K562 (cell line): Measurements from ENCODE around the gene CDK5RAP3. TPM values are rescaled to one million over a fixed set of nuclear protein-coding genes. Genes with fewer than 3 reads are reported as not detected.

Experiments used
- KAT2B ChIP-seq: IDR thresholded peaks from one replicate; pipeline ENCODE4 v1.6.1; 2012; ENCODE audit warnings: low read depth, mild to moderate bottlenecking, control low read depth, inconsistent platforms, low read length, moderate library complexity
- KDM2B ChIP-seq: fragments of 250-450 bp; sonication (Bioruptor Pico); IDR thresholded peaks from 2 replicates; pipeline ENCODE4 v1.8.0; 2021; ENCODE audit warnings: mild to moderate bottlenecking, moderate library complexity
- L3MBTL2 ChIP-seq: fragments of 450-650 bp; IDR thresholded peaks from 2 replicates; pipeline ENCODE4 v1.6.1; 2016; ENCODE audit warnings: mild to moderate bottlenecking, moderate library complexity
- NFIC ChIP-seq: fragments of 450-650 bp; IDR thresholded peaks from 2 replicates; pipeline ENCODE4 v1.6.1; 2017; ENCODE audit warnings: mild to moderate bottlenecking, inconsistent platforms
- RBM22 ChIP-seq: fragments of 200-400 bp; formaldehyde crosslinking; IDR thresholded peaks from 2 replicates; pipeline ENCODE4 v1.6.1; 2018; ENCODE audit warnings: low read length, low read depth; ENCODE audit not compliant: poor library complexity, severe bottlenecking
- SMAD1 ChIP-seq: fragments of 150-350 bp; IDR thresholded peaks from 2 replicates; pipeline ENCODE4 v1.6.1; 2014; ENCODE audit warnings: low read length, low read depth; ENCODE audit not compliant: partially characterized antibody
- SRF ChIP-seq, 2 experiments: fragments of 250-450, 450-650 bp in 1 of 2; sonication (Bioruptor Pico) in 1 of 2; sonication (generic) in 1 of 2; formaldehyde crosslinking; IDR thresholded peaks; 2 replicates each; pipeline versions ENCODE4 v1.5.0 to v1.5.1; 2020 to 2022; ENCODE audit warnings: mild to moderate bottlenecking in 1 of 2, missing genetic modification reagents in 1 of 2
- ZNF212 ChIP-seq: fragments of 450-650 bp; formaldehyde crosslinking; IDR thresholded peaks from 2 replicates; pipeline ENCODE4 v1.4.0; 2020; ENCODE audit warnings: mild to moderate bottlenecking
- ZNF239 ChIP-seq: fragments of 250-450 bp; sonication (Bioruptor Pico); IDR thresholded peaks from 2 replicates; pipeline ENCODE4 v1.4.0; 2020; ENCODE audit warnings: mild to moderate bottlenecking
- polyA plus RNA-seq, 8 experiments: library from polyadenylated mRNA; depleted of rRNA in 4 of 8; stranded (reverse) in 5 of 8; unstranded in 3 of 8; fragments of >200 nt; fragmentation: Nextera tagmentation in 2 of 8; fragmentation: Illumina TruSeq in 1 of 8; extraction: Ambion mirVana in 2 of 8; extraction: Trizol in 1 of 8; gene quantifications; 2 replicates each; pipeline versions ENCODE4 v1.2.1 to v1.2.3, GENCODE V29; 2011 to 2014; ENCODE audit warnings: inconsistent platforms in 1 of 8, missing spikeins in 1 of 8
- total RNA-seq, 7 experiments: library from RNA; depleted of rRNA in 6 of 7; stranded (reverse); fragments of >200 nt in 6 of 7; fragmentation: Illumina TruSeq in 2 of 7; extraction: Trizol in 2 of 7; gene quantifications; 2 replicates each; pipeline versions ENCODE4 v1.2.1 to v1.2.3, GENCODE V29; 2011 to 2021; ENCODE audit warnings: low replicate concordance in 1 of 7
- TF ChIP-seq, protein P1 (sequence below), 2 experiments: fragments of 450-650 bp in 1 of 2; sonication (generic) in 1 of 2; formaldehyde crosslinking in 1 of 2; IDR thresholded peaks; 2 replicates each; pipeline versions ENCODE4 v1.7.1 to v1.9.0; 2016 to 2022; ENCODE audit warnings: inconsistent platforms in 1 of 2, mild to moderate bottlenecking in 1 of 2, missing genetic modification reagents in 1 of 2
- TF ChIP-seq, protein P2 (sequence below): fragments of 450-650 bp; formaldehyde crosslinking; IDR thresholded peaks from 2 replicates; pipeline ENCODE4 v1.4.0; 2020; ENCODE audit warnings: mild to moderate bottlenecking, moderate library complexity
- TF ChIP-seq, protein P3 (sequence below): fragments of 250-450 bp; sonication (Bioruptor Pico); IDR thresholded peaks from 2 replicates; pipeline ENCODE4 v1.8.0; 2021; ENCODE audit warnings: mild to moderate bottlenecking, moderate library complexity
- TF ChIP-seq, protein P4 (sequence below): sonication (generic); formaldehyde crosslinking; IDR thresholded peaks from 2 replicates; pipeline ENCODE4 v1.8.0; 2023; ENCODE audit warnings: mild to moderate bottlenecking, missing genetic modification reagents

Gene CDK5RAP3
- total and polyA plus RNA-seq, 9 of the 15 experiments (the other 6 are each of a cell fraction or from before 2014, with no cell fraction given) = 44.2 to 202 (median 91.5) TPM

DNA sequence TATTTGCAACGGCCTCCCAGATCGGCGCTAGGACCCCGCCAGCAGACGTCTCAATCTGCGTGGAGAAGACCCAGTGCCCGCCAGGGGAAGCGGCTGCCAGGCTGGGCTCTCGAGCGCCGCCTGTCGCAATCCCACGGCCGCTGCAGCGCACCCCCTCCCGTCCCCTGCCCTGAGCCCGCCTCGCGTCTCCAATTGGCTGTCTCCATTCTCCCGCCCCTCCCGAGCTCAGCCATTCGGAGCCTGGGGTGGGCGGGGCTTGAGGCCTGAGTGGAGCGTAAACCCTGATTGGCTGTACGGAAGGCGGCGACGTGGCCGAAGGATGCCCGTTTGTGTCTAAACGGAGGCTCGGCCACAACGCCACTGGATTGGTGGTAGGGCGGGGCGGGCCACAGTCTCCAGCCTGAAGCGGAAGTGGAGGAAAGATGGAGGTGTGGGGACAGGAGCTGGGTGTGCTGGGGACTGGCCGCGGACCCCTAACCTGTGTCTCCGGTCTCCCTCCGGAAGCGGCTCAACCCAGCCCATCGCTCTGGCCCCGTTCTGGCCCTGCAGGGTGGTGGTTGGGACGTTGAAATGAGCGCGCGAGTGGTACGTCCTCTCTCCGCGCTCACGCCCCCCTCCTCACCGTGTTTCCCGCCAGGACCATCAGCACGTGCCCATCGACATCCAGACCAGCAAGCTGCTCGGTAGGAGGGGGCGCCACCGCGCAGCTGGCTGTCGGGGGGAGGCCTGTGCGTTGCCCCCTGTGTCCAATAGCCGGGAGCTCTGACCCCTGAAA is at the start of gene CDK5RAP3 (continued):
- TF ChIP-seq, protein P1, sequence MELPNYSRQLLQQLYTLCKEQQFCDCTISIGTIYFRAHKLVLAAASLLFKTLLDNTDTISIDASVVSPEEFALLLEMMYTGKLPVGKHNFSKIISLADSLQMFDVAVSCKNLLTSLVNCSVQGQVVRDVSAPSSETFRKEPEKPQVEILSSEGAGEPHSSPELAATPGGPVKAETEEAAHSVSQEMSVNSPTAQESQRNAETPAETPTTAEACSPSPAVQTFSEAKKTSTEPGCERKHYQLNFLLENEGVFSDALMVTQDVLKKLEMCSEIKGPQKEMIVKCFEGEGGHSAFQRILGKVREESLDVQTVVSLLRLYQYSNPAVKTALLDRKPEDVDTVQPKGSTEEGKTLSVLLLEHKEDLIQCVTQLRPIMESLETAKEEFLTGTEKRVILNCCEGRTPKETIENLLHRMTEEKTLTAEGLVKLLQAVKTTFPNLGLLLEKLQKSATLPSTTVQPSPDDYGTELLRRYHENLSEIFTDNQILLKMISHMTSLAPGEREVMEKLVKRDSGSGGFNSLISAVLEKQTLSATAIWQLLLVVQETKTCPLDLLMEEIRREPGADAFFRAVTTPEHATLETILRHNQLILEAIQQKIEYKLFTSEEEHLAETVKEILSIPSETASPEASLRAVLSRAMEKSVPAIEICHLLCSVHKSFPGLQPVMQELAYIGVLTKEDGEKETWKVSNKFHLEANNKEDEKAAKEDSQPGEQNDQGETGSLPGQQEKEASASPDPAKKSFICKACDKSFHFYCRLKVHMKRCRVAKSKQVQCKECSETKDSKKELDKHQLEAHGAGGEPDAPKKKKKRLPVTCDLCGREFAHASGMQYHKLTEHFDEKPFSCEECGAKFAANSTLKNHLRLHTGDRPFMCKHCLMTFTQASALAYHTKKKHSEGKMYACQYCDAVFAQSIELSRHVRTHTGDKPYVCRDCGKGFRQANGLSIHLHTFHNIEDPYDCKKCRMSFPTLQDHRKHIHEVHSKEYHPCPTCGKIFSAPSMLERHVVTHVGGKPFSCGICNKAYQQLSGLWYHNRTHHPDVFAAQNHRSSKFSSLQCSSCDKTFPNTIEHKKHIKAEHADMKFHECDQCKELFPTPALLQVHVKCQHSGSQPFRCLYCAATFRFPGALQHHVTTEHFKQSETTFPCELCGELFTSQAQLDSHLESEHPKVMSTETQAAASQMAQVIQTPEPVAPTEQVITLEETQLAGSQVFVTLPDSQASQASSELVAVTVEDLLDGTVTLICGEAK (IDR thresholded peaks at IDR 0.05) = no peak; the same call in 1 of the 2 replicates
- TF ChIP-seq, protein P1 (CRISPR knock-in tag; IDR thresholded peaks at IDR 0.05) = peak; percentile 64; the same call in 1 of the 2 replicates
- TF ChIP-seq L3MBTL2 (peak; percentile 100), ZNF239 (CRISPR knock-in tag) (no peak), SMAD1 (no peak), ZNF212 (CRISPR knock-in tag) (no peak), RBM22 (no peak), KDM2B (CRISPR knock-in tag) (no peak), NFIC (no peak), SRF (CRISPR knock-in tag; IDR thresholded peaks at IDR 0.05) (peak in 1 of 2 experiments; percentile 84; a peak in 2 of 4 replicates), KAT2B (no peak)
- TF ChIP-seq, protein P2, sequence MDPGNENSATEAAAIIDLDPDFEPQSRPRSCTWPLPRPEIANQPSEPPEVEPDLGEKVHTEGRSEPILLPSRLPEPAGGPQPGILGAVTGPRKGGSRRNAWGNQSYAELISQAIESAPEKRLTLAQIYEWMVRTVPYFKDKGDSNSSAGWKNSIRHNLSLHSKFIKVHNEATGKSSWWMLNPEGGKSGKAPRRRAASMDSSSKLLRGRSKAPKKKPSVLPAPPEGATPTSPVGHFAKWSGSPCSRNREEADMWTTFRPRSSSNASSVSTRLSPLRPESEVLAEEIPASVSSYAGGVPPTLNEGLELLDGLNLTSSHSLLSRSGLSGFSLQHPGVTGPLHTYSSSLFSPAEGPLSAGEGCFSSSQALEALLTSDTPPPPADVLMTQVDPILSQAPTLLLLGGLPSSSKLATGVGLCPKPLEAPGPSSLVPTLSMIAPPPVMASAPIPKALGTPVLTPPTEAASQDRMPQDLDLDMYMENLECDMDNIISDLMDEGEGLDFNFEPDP (CRISPR knock-in tag) = no peak
- TF ChIP-seq, protein P3, sequence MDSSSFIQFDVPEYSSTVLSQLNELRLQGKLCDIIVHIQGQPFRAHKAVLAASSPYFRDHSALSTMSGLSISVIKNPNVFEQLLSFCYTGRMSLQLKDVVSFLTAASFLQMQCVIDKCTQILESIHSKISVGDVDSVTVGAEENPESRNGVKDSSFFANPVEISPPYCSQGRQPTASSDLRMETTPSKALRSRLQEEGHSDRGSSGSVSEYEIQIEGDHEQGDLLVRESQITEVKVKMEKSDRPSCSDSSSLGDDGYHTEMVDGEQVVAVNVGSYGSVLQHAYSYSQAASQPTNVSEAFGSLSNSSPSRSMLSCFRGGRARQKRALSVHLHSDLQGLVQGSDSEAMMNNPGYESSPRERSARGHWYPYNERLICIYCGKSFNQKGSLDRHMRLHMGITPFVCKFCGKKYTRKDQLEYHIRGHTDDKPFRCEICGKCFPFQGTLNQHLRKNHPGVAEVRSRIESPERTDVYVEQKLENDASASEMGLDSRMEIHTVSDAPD (CRISPR knock-in tag) = 0 out of 2 replicates have a peak, but pooled peaks have one; percentile 35
- TF ChIP-seq, protein P4, sequence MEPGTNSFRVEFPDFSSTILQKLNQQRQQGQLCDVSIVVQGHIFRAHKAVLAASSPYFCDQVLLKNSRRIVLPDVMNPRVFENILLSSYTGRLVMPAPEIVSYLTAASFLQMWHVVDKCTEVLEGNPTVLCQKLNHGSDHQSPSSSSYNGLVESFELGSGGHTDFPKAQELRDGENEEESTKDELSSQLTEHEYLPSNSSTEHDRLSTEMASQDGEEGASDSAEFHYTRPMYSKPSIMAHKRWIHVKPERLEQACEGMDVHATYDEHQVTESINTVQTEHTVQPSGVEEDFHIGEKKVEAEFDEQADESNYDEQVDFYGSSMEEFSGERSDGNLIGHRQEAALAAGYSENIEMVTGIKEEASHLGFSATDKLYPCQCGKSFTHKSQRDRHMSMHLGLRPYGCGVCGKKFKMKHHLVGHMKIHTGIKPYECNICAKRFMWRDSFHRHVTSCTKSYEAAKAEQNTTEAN (CRISPR knock-in tag) = peak; percentile 83; the same call in 1 of the 2 replicates
